ENCODE results near the gene UNCX.
"Not testable (repeated sequence)": the region's sequence is repeated elsewhere in the genome, so short reads cannot be mapped to it uniquely, and the experiment has no call there.

The UNCX gene

DNA sequence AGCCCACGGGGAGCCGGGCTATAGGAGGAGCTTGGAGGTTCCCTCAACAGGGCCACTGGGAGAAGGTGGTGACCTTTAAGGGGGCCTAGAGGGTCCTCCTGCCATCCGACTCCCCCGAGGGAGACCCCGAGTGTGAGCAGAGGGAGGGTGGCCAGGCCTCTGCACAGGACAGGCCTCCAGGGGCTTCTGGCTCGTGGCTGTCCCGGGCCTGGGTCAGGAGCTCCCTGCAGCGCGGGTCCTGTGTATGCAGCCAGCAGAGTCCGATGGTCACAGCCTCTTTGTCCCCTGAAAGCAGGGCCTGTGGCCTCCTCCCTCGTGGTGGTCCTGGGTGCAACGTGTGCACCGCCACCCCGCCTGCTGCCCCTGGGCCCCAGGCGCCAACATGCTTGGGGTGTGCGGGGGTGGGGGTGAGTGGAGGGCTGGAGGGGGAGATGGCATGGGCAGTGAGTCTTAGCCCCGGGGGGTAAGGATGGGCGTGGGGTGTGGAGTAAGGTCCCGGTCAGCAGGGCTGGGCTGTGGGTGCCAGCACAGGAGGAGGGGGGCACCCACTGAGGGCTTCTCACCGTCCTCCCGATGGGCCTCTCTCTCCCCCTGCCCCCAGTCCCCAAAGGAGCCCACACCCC lies 27.1 kb downstream of the UNCX start:
- no peak for DNase-seq

DNA sequence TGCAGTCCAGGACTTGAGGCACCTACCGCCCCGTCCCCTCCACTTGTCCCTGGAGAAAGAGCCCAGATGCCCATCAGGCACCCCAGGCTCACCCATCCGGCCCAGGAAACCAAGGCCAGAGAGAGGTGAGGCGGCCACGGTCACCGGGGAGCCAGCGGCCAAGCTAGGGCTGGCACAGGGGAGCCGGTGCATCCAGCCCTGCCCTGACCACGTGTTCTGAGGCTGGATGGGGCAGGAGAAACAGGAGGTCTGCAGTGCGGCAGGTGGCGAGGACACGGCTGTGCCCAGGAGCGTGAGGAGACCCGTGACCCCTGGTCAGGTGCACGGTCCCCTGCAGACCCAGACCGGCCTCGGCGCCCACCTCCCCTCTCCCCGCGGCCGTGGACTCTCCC lies 27.6 kb downstream of the UNCX start:
- DNase-seq, result no peak

DNA sequence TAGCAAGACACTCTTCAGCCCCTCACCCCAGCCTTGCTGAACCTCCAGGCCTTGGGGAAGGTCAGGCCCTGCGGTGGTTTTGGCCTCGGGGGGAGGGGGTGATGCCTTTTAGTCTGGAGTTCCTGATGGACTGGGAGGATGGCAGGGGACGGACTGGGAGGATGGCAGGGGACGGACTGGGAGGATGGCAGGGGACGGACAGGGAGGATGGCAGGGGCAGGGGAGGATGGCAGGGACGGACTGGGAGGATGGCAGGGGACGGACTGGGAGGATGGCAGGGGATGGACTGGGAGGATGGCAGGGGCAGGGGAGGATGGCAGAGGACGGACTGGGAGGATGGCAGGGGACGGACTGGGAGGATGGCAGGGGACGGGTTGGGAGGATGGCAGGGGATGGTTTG lies 28.4 kb downstream of the UNCX start:
- not testable (repeated sequence) for DNase-seq

GRCh38 chr7:1262441-1262840 lies 29.8 kb downstream of the UNCX start:
- DNase-seq, result no peak

GRCh38 chr7:1263391-1263951 lies 30.8 kb downstream of the UNCX start:
- DNase-seq, result no peak

DNA sequence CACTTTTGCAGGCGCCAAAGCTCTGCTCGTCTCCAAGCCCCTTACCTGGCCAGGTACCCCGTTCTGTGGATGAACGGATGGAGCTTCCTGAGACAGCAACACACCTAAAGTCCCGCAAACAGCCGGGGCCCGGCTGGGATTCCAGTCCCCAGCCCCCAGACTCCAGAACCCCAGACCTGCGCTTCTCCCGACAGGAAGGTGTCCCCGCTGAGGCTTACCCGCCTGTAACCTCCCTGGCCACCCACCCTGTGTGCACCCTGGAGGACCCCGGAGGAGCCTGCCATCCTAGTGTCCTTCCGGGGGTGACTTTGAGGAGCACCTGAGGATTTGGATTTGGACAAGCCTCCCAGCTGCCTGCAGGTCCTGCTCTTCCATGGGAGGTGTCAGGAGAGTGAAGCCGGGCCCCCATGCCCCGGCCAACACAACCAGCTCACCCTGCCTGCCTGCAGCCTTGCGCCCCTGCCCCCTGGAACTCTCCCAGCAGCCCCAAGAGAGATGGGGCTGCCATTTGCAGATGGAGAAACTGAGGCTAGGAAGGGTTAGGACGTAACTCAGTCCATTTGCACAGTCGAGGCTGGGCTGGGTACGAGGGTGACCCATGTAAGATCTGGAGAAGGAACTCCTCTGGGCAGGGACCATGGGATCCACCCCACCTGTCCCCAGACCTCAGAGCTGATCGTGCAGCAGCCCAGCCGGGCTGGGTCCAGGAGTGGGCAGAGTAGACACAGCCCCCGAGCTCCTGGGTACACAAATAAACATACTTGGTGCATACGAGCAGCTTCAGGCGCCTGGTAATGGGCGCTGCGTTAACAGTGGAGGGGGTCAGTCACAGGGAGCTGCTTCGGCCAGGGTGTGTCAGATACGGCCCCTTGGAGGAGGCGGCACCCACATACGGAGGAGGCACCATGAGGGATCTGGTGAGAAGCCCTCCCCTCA lies 31.9 kb downstream of the UNCX start:
- DNase-seq, result no peak

- DNase-seq, result no peak
Observed at GRCh38 chr7:1267016-1267900, 34.6 kb downstream of the UNCX start.

- DNase-seq, result no peak
Observed at GRCh38 chr7:1268076-1268815, 35.6 kb downstream of the UNCX start.

DNA sequence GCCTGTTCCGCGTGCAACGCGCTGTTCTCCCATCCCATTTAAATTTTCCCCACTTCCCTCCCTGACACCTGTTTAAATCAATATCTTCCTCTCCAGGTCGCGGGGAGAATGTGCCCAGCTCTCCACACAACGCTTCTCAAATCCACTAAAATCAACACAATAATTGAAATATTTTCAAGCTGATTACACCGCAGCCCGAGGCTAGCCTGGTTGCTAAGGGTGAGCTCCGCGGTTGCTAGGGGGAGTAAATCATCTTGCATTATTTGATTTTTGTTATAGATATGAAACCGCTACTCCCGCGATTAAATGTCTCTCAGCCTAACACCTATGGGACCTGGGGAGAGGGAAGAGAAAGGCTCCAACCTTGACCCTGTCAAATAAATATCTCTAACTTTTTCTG lies 36.2 kb downstream of the UNCX start:
- DNase-seq, result no peak

GRCh38 chr7:1269336-1269890 lies 36.7 kb downstream of the UNCX start:
- no peak for DNase-seq

GRCh38 chr7:1270181-1270580 lies 37.5 kb downstream of the UNCX start:
- DNase-seq, result no peak

- DNase-seq, result no peak
Observed at GRCh38 chr7:1271046-1271445, 38.4 kb downstream of the UNCX start.

GRCh38 chr7:1271656-1272055 lies 39.0 kb downstream of the UNCX start:
- no peak for DNase-seq

DNA sequence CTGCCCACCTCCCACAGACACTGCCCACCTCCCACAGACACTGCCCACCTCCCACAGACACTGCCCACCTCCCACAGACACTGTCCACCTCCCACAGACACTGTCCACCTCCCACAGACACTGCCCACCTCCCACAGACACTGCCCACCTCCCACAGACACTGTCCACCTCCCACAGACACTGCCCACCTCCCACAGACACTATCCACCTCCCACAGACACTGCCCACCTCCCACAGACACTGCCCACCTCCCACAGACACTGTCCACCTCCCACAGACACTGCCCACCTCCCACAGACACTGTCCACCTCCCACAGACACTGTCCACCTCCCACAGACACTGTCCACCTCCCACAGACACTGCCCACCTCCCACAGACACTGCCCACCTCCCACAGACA lies 39.5 kb downstream of the UNCX start:
- not testable (repeated sequence) for DNase-seq

- no peak for DNase-seq
Observed at GRCh38 chr7:1274121-1274875, 41.6 kb downstream of the UNCX start.

DNA sequence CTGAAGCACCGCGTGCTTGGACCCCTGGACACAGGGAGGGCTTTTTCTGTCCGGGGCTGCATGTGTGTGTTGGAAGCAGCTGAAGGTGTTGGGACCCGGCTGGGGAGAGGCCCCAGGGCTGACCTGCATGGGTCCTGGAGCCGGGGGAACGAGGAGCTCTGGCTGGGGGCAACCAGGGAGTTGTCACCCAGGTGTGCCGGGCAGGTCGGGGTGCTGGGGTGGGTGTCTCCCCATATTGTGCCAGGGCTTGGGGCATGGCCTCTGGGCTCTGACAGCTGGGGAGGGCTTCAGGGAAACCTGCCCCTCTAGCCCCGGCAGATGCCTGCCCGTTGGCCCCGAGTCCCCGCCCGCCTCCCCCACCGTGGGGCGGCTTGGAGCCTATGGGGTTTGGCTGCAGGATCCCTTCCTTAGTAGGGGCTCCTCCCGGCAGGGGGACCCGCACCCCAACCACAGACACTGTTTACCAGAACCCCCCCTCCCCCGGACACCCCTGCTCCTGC lies 42.3 kb downstream of the UNCX start:
- DNase-seq, result no peak

DNA sequence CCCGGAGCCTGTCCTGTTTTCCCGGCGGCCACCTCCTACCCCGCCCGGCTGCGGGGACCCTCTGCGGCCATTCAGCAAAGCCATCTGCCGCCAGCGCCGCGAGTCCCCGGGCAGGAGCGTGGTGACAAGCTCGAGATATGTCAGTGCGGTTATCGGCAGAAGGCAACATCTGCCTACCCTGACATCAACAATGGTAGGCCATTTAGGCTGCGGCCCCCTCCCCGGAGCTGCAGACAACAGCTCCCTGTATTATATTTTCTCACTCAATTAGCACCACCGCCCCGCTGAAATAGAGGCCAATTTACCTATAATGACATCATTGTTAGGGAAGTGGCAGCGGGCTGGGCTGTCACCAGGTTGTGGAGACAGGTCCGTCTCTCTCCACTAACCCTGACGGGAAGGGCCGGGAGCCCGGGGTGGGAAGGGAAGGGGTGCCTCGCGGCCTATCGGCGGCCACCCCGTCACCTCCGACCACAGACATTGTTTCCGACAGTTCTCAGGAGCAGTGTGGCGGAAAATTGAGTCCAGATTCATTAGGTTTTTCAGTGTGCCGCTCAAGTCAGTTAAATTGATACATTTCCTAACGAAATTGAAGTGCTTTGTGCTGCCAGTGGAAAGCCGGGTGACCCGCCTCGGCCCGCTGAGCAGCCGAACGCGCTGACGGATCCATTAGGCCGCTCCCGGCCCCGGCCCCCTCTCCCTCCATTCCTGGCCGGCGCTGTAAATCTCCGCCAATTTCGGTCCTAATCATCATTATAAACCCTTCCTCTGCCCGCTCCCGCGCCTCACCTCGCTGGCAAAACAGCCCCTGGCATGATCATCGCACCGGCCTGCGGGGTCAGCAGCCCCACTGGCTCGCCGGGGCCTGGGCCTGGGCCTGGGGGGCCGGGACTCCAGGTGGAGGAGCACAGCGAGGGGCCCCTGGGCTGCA lies 43.0 kb downstream of the UNCX start:
- no peak for DNase-seq

GRCh38 chr7:1276626-1277175 lies 44.0 kb downstream of the UNCX start:
- no peak for DNase-seq

GRCh38 chr7:1278543-1278942 lies 45.9 kb downstream of the UNCX start:
- DNase-seq, result no peak

- DNase-seq, result no peak
Observed at GRCh38 chr7:1279041-1279440, 46.4 kb downstream of the UNCX start.

Measured in NCI-H2227 treated with DMSO at 0.1 percent for 48 hours (cell line).